DMS53 treated with DMSO at 0.1 percent for 48 hours (cell line): ENCODE measurements around the gene ZFP36L1.

Experiments used
- DNase-seq: peaks from one replicate; lab custom pipeline; 2025; ENCODE audit not compliant: unreplicated experiment; lab: John Stamatoyannopoulos, UW

The ZFP36L1 gene

DNA sequence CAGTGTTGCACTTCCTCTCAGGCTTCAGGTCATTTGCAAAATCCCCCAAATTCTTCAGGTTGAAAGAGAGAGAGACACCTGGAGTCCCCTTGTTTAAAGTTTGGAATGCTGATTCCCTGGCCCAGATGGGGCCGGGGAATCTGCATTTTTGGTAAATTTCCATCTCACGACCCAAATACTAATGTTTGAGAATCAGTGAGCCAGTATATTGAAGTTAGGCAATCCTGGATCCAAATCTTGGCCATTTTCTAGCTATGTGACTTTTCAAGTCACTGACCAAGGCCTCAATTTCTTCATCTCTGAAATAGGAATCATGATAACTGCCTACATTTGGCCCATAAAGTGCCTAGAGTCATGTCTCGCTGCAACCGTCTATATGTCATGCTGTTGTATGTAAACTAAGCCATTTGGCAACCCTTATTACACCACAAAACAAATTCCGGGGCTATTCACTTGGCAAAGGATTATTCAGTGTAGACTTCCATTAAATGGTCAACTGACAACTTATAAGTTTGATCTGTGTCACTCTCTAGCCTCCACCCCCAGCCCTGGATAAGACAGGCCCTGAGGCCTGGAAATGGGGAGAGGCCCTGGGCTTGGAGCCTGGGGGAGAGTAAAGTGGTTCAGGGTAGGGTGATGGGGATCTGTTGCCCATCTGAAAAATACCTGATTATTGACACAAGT lies 3.7 kb upstream of the ZFP36L1 start:
- no peak for DNase-seq

GRCh38 chr14:68795597-68796417 lies 2.9 kb upstream of the ZFP36L1 start:
- DNase-seq, result peak; percentile 24

- no peak for DNase-seq
These were observed 2.2 kb upstream of the ZFP36L1 start for GRCh38 chr14:68794851-68795596.

DNA sequence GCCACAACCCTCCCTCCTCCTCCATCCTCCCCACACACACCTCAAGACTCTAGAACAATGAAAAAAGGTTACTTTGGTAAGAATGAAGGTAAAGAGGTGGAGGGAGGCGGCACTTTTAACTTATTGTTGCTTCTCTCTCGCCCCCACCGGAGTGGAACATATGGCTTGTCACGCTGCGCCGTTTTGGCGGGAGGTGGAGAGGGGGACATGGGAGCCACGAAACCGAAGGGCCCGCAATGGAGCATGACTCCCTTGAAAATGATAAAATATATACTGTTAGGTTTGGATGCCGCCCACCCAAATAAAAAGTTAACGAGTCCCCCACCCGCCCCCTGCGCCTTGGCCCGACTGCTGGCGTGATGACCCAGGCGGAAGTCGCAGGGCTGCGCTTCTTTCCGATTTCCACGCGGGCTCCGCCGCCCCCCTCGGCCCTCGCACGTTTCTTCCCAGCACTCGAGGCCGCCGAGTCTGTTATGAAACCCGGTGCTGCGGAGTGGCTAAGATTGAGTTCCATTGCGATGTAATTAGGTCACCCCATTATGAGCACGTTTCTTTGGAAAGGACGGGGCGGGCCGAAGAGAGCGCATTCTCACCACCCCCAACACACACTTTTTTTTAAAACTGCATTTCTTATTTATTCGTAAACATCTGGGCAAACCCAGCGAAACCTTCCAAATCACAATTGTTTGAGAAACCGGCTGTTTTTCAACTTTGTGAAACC lies 1.4 kb upstream of the ZFP36L1 start:
- no peak for DNase-seq

GRCh38 chr14:68793734-68794129 lies 865 bp upstream of the ZFP36L1 start:
- DNase-seq, result no peak

DNA sequence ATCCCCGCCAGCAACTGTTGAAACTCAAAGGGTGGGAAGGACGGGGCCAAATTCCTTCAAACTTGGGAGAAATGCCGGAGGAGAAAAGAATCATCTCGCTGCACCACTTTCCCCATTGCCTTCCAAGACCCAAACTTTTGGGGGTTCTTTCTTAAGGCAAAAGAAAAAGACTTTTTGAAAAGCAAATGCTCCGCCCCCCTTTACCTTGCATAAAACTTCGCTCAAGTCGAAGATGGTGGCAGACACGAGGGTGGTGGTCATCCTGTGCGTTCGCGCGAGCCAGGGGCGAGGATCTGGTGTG lies 239 bp downstream of the ZFP36L1 start:
- no peak for DNase-seq

DNA sequence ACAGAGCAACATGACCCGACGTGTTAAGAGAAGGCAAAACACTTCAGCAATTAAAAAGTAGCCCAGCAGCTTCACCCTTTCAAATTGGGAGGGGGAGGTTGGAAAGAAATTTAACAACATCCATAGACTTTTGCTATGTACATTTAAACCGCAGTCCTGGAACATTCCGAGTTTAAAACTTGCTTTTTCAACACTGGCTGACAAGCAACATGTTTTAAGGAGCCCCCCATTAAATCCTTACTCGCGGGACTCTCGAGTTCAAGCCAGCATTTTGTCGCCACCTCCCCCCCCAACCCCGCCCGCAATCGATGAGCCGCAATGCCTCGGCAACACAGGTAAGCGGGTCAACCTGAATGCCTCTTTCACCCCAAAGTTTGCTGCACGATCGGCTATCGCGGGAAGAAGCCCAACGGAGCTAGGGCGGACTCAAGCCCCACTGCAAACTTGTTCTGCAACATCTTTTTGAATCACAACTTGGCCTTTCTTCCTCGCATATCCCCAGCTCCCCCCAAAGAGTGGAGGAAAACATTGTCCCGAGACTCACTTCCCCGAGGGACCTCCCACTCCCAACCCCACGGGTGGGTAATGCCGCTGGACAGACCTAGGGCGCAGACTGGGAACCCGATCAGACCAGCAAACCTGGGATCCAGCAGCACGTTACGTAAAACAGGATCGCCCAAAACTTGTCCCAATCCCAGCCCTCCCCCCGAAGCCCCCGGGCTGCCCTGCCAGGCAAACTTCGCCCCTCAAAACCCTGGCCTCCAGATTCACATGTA lies 777 bp downstream of the ZFP36L1 start:
- DNase-seq, result no peak

DNA sequence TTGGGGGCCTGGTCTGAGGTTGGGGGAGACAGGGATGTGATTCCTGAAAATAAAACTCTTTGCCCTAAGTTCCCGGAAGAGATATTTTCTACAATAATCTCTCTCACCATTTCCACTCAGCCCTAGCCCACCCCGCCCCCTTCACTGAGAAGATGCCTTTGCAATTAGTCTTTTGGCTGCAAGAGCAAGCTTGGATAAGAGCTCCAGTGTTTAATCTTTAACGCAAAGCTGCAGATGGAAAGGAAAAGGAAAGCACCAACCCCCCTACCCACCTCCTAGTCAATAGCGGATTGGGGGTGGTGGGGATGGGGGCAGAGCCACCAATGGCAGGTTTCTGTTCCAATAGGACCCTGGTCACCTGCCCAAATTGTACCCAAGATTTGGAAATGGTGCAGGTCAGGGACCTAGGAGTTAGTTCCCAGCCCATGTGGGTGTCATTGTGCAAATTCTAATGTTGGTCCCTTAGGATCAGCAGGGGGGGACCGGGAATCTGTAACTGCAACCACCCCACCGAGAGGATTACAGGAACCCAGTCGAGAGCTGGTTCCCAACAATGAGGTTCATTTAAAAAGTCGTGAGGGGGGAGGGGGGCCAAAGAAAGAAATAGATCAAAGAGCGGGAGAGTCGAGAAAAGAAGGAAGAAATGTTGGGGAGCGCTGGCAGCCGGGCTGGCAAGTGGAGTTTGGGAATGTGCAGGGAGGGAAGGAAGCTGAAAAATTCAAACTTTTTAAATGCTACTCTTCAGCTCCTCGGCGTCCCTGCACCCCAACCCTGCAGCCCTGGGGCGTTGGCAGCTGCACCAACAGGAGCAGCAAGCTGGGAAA lies 1.6 kb downstream of the ZFP36L1 start:
- no peak for DNase-seq

- no peak for DNase-seq
These were observed 2.2 kb downstream of the ZFP36L1 start for GRCh38 chr14:68790644-68791077.

DNA sequence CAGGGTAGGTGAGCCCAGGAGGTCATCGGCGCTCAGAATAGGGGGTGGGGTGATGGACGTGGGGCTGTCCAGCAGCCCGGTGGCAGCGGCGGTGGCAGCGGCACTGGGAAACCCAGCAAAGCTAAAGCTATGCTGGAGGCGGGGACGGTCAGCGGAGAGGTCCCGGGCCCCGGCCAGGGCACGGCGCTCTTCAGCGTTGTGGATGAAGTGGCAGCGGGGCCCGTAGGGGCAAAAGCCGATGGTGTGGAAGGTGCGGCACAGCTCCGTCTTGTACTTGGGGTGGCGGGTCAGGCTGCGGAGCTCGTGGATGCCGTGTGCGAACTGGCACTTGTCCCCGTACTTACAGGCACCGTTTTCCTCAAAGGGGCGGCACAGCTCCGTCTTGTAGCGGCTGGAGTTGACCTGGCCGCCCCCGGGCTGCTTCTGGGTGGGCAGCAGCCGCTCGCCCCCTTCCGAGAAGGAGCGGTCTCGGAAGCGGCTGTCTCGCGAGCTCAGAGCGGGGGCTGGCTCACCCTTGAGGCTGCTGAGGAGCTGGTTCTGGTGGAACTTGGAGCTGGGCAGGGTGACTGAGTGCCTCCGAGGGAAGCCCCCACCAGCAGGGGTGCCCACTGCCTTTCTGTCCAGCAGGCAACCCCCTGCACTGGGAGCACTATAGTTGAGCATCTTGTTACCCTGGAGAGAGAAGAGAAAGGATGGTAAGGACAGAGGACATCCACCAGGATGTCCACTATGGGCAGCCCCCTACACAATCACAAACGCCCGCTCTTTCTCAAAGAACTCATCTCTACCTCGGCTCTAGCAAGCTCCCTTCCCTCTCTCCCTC lies 2.8 kb downstream of the ZFP36L1 start:
- no peak for DNase-seq

DNA sequence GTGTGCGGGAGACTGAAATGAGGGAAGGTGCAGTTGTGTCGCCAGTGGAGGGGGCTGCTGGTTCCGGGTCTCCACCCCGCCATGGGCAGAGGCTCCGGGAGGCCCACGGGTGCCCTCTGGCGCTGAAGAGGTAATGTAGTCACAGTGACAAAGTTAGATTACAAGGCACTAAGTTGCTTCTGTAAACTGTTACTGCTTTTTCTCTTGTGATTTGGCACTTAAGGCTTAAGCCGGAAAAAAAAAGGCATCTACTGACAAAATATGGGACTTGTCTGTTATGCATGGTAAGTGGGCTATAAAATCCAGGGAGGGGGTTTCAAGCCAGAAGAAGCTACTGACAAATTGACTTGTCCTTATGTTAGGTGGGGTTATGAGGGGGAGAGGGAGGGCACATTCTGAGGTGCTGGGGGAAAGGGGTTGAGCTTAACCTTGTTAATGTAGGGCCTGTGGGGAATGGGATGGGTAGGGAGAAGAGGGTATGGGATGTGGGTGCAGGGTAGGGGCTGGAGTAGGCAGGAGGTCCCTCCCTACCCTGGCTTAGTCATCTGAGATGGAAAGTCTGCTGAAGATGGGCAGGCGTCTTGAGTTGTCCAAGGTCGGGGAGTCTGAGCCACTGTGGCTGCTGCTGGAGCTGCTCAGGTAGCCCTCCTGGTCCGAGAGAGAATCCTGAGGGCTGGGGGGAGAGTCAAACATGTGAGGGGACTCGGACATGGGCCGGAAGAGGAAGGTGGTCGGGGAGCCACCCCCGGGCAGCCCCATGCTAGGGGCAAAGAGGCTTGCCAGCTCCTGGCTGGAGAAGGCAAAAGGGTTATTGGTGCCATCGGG lies 3.7 kb downstream of the ZFP36L1 start:
- DNase-seq, result peak; percentile 65

DNA sequence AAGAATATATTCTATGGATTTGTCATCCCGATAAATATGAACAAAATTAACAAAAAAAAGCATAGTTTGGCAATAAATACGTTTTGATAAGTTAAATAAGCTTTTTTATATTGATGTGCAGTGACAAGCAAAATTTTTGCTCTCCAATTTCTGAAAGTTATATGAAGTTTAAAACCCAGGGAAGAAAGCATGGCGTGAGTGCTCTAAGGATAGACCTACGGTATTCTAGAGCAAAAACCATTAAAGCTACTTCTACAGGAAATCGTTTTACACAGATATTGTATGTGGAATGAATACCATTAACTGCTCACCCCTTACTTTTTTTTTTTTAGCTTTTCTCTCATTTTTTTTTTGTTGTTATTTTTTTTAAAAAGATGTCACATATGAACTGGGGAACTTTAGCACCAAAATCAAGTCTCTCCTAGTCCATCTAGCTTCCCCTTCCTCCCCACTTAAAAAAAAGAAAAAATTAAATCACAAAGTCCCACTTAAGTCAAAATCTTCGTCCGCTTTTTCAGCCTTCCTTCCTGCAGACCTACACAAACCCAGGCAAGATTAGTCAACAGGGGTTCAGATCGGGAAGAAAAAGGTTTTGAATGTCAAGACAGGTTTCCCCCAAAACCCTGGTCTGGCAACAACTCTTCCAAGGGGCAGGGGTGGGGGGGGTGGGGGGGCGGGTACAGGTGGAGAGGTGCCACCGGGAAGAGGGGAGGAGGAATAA lies 4.4 kb downstream of the ZFP36L1 start:
- no peak for DNase-seq

- DNase-seq, result no peak
These were observed 5.5 kb downstream of the ZFP36L1 start for GRCh38 chr14:68787092-68787992.

DNA sequence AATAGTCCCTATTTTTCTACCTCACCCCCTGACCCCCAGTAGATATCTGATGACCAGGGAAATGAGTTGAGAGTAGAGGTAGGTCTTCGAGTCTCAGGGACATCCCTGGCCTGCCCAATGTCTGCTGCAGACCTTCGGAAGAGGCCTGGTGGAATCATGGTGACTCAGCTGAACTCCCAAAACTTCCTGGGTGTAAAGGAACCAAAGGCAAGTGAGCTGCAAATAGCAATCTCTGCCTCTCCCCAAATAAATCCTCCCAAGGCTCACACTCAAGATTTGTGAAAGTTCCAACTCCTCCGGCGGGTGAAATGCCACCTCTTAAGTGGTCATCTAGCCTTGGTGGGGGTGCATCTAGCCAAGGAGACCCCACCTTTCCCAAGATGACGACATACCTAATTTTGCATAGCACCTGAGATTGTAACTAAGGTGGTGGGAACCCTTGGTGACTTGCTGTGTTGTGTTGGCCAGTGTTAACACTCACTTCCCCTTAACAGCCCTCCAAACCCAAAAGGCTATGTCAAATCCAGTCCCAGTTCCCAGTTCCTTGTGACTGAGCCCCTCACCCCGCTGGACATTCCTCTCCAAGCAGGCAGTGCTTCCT lies 6.3 kb downstream of the ZFP36L1 start:
- DNase-seq, result no peak

DNA sequence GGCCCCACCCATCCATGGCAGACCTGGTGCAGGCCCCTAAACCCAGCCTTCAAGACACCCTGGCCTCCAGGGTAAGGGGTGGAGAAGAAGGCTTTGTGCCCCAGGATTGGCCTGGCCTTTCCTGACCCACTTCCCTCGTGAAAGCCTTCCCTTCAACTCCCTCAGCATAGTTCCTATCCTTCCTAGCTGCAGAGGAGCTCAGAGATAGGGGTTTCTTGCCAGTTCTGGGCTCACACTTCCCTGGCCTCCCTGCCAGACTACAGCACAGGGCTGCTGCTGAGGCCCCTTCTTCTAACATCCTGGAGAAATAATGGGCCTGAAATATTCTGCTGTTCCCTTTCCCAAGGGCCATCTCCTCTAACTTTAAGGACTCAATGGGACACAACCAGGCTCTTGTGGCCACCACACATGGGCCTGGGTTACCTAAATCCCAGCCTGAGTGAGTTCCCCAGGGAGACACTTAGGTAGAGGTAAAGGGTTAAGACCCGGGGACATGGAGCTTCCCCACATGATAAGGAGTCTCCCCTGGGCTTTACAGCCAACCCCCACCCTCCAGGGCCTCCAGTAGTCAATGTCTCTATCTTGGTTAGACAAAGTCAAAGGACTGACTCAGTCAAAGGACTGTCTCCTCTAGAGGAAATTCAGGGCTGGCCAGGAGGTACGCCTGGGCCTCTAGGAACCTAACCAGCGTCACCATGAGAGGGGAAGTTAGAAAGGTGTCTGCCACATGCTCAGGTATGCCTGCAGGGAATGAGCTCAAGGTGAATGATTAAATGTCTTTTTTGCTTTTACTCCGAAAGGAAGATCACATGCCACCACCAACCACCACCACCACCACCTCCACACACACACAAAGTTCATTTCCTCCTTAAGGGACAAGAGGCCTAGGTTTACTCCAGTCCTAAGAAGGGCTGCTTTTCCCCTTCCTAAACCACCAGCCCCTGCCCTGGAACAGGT lies 7.1 kb downstream of the ZFP36L1 start:
- DNase-seq, result no peak
